Heart left ventricle (tissue), 16 donors: ENCODE measurements around the gene XIRP2. TPM values are rescaled to one million over a fixed set of nuclear protein-coding genes. Genes with fewer than 3 reads are reported as not detected.
A peak's percentile ranks its signal among the peaks of the same experiment; 100 is the strongest.

ENCODE experiments used
- ATAC-seq, 4 donors: fragments of 200-7000 bp; cut with Tn5 transposase; one replicate each; pipeline ENCODE4 v1.9.1; 2020 to 2022; ENCODE audit warnings: moderate library complexity in 4 of 4, mild to moderate bottlenecking in 3 of 4, moderate number of reproducible peaks in 1 of 4
- DNase-seq, 5 donors: peaks; one replicate each; pipeline ENCODE4 v3.0.0-alpha.2; 2020
- H3K27ac ChIP-seq, 12 donors: fragments of 200-600 bp; sonication (generic) in 4 of 12; one replicate each; pipeline versions ENCODE4 v1.5.0 to v1.8.0; 2016 to 2022; ENCODE audit warnings: mild to moderate bottlenecking in 2 of 12
- H3K27me3 ChIP-seq, 9 donors: fragments of 200-600 bp; sonication (generic) in 2 of 9; one replicate each; pipeline versions ENCODE4 v1.5.1 to v1.8.0; 2016 to 2022; ENCODE audit warnings: mild to moderate bottlenecking in 3 of 9
- H3K36me3 ChIP-seq, 9 donors: fragments of 200-600 bp; sonication (generic) in 2 of 9; one replicate each; pipeline versions ENCODE4 v1.5.0 to v1.8.0; 2018 to 2022; ENCODE audit warnings: mild to moderate bottlenecking in 2 of 9
- H3K4me1 ChIP-seq, 12 donors: fragments of 200-600 bp; sonication (generic) in 4 of 12; one replicate each; pipeline versions ENCODE4 v1.5.0 to v1.8.0; 2016 to 2022; ENCODE audit warnings: mild to moderate bottlenecking in 3 of 12
- H3K4me3 ChIP-seq, 12 donors: fragments of 200-600 bp; sonication (generic) in 4 of 12; one replicate each; pipeline versions ENCODE4 v1.5.0 to v1.8.0; 2017 to 2022; ENCODE audit warnings: mild to moderate bottlenecking in 9 of 12, moderate library complexity in 4 of 12
- H3K9me3 ChIP-seq, 12 donors: fragments of 200-600 bp; sonication (generic) in 4 of 12; one replicate each; pipeline versions ENCODE4 v1.5.0 to v1.8.0; 2016 to 2022; ENCODE audit warnings: mild to moderate bottlenecking in 1 of 12
- POLR2A ChIP-seq, 2 donors: fragments of 450-650 bp; IDR thresholded peaks; one replicate each; pipeline ENCODE4 v1.6.1; 2017; ENCODE audit warnings: antibody characterized with exemption in 2 of 2, mild to moderate bottlenecking in 2 of 2, moderate library complexity in 2 of 2
- WGBS, 4 donors: extraction: QIAGEN DNeasy Blood & Tissue Kit in 2 of 4; methylation state at CpG; one replicate each; pipeline versions ENCODE4 v1.1.5 to v1.1.7; 2013 to 2018; 5-methylcytosine and 5-hydroxymethylcytosine counted together
- intact Hi-C, 10 donors: fragments of 100-400 bp; cut with DNase I; formaldehyde crosslinking; loops; one replicate each; pipeline versions ENCODE4 v1.11.1 to v1.14.2; 2022
- polyA plus RNA-seq, 2 donors: library from polyadenylated mRNA; stranded (reverse); fragments of 200-250 nt; gene quantifications; one replicate each; pipeline ENCODE4 v1.2.3, GENCODE V29; 2013
- total RNA-seq, 9 donors: library from RNA; depleted of rRNA in 2 of 9; stranded (reverse); fragments of >200 nt in 2 of 9; fragmentation: NEBNext Ultra II Directional in 3 of 9; extraction: Animal tissue kit (Norgen Biotek cat#: 25700) in 3 of 9; gene quantifications; one replicate each; pipeline versions ENCODE4 v1.1.0 to v1.2.4, GENCODE V29; 2016 to 2023
- TF ChIP-seq, protein P1 (sequence below), 12 donors: fragments of 200-600 bp; sonication (generic) in 4 of 12; IDR thresholded peaks; one replicate each; pipeline versions ENCODE4 v1.5.0 to v1.8.0; 2018 to 2022; ENCODE audit warnings: antibody characterized with exemption in 12 of 12, mild to moderate bottlenecking in 5 of 12
- donor health status: ischemic (EF 13 %, LVEDD 7.1; RV severe dilation, severe dysfunction).
- donor health status: healthy with polysubstance abuse.
- donor health status: DM: no; HTN: yes; CAD: no.
- donor health status: DM: no; HTN: no; CAD: no.
- donor health status: ischemic (EF 25% LVEDD 6.9; RV normal size, moderate dysfunction).
- donor health status: ischemic (EF 25% LVEDD 5.7; RV mildly dilated, moderate dysfunction).
- donor health status: healthy.
- donor health status: DM: yes; HTN: yes; CAD: no.
- donor health status: ischemic (EF 35%, LVEDD 5.7; RV mildly dilated, moderate dysfunction).
- donor health status: nonischemic (EF 11% LVEDD 7.7; RV severe dilation, severe dysfunction).
- donor health status: DM: yes; HTN: yes; CAD: no.
- donor health status: PGD.
- donor health status: ischemic (EF 29% LVEDD 5.4; RV normal size, mild dysfunction).
- donor health status: nonischemic (EF 23%, LVEDD 6.1; RV moderate dilation, normal function).

Gene XIRP2
- total and polyA plus RNA-seq, 11 donors, result 227 to 2,395 (median 626) TPM

DNA sequence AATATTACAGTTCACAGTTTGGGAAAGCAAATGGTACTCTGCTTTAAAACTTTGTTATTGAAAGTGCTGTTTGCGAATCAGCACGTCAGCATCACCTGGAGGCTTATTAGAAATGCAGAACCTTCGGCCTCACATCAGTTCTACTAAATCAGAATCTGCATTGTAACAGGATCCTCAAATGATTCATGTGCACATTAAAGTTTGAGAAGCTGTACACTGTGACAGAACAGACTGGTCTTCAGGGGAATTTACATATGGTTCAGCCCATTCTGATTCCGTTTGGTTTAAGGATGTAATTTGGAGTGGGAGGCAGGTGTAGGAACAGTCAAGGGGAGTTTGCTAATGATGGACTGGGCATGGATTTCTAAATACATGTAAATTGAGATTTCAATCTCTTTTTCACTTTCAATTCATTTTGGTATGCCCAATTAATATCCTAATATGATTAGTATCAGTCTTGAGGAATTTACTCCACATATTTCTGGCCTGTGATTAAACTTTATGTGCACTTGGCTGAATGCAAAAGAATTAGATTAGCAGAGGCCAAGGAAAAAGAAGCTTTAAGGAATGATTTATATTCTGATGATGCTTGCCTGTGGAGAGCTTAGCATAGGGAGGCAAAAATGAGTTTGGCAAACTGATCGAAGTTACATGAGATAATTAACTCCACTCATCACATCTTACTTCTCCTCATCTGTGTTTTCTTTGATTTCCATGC lies 248.8 kb downstream of the XIRP2 start:
- no peaks in the 10 kb centered on the region for H3K9me3 ChIP-seq

DNA sequence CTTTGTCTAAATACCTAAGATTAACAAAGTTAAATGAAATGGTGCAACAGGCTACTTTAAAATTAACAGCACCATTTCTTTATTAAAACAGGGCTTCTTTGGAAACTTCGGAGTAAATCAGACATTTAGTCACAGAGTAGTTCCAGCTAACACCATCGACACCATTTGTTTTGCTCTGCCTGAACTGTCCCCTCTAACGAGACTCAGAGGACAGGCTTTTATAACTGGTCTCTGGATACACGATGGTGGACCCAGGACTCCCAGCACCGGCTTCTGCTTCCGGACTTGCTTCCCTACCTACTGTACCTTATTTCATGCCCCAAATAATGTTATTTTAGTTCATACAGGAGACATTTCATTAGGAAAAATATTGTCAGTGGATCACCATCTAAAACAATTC lies 252.1 kb downstream of the XIRP2 start:
- intact Hi-C loops, result loop anchor here in 5 of 10 donors (5.0 kb wide), 1 partner anchor 47 kb away; no protein-coding TSS in a partner anchor
- Histone ChIP-seq H3K36me3 (no peaks in the 10 kb centered on the region), H3K4me3 (peak overlapping the region in 2 of 12 donors; percentile 8 to 11), H3K27ac (peak overlapping the region in 10 of 12 donors; percentile 29 to 80 (median 70)), H3K4me1 (peaks cover 0 to 18% (median 3%) of the 10 kb centered on the region in 12 donors), H3K9me3 (no peaks in the 10 kb centered on the region), H3K27me3 (no peaks in the 10 kb centered on the region)
- TF ChIP-seq, protein P1, sequence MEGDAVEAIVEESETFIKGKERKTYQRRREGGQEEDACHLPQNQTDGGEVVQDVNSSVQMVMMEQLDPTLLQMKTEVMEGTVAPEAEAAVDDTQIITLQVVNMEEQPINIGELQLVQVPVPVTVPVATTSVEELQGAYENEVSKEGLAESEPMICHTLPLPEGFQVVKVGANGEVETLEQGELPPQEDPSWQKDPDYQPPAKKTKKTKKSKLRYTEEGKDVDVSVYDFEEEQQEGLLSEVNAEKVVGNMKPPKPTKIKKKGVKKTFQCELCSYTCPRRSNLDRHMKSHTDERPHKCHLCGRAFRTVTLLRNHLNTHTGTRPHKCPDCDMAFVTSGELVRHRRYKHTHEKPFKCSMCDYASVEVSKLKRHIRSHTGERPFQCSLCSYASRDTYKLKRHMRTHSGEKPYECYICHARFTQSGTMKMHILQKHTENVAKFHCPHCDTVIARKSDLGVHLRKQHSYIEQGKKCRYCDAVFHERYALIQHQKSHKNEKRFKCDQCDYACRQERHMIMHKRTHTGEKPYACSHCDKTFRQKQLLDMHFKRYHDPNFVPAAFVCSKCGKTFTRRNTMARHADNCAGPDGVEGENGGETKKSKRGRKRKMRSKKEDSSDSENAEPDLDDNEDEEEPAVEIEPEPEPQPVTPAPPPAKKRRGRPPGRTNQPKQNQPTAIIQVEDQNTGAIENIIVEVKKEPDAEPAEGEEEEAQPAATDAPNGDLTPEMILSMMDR (IDR thresholded peaks at IDR 0.05), result no peak
- no peak for TF ChIP-seq POLR2A (IDR thresholded peaks at IDR 0.05)
- ATAC-seq (peak in 3 of 4 donors; percentile 30 to 58 (median 56)), DNase-seq (no peak)
- 62 to 70% (median 63%) methylated on average over 6 of the region's 6 CpGs for WGBS, 4 donors

More for the DNA sequence above, 248.8 kb downstream of the XIRP2 start:
- Histone ChIP-seq H3K36me3 (no peaks in the 10 kb centered on the region), H3K4me3 (no peak overlapping the region), H3K27ac (no peak overlapping the region), H3K27me3 (no peaks in the 10 kb centered on the region), H3K4me1 (peaks cover 0 to 19% (median 3%) of the 10 kb centered on the region in 12 donors)
- DNase-seq (no peak), ATAC-seq (no peak)
- intact Hi-C loops, result loop anchor here in 1 of 10 donors (5.0 kb wide), 1 partner anchor 70 kb away; no protein-coding TSS in a partner anchor
- WGBS, 4 donors, result 69 to 78% (median 72%) methylated on average over 5 of the region's 5 CpGs
- no peak for TF ChIP-seq POLR2A (IDR thresholded peaks at IDR 0.05)
- TF ChIP-seq, protein P1 (IDR thresholded peaks at IDR 0.05), result no peak

DNA sequence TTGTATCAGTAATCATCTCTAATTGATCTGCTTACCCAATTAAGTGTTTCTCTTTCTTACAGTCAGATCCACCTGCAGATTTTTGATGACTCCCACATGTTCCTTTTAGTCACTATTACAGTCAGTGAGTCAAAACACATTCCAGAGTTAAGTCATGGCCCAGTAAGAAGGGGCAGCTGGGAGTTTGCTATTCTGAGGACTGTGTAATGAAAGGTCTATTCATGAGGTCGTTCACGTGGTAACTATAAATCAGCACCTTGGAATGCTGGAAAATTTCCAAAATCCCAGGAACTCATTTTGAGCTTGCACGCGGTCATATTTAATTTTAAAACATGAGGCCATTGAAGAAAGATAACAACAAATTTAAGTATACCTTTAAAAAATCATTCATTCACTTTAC lies 252.5 kb downstream of the XIRP2 start:
- no peak for TF ChIP-seq POLR2A (IDR thresholded peaks at IDR 0.05)
- TF ChIP-seq, protein P1 (IDR thresholded peaks at IDR 0.05), result no peak
- Histone ChIP-seq H3K36me3 (no peaks in the 10 kb centered on the region), H3K27me3 (no peaks in the 10 kb centered on the region), H3K9me3 (no peaks in the 10 kb centered on the region), H3K4me3 (peak overlapping the region in 2 of 12 donors; percentile 8 to 11), H3K27ac (peak overlapping the region in 9 of 12 donors; percentile 34 to 80 (median 70)), H3K4me1 (peaks cover 0 to 18% (median 3%) of the 10 kb centered on the region in 12 donors)
- ATAC-seq, result peak; percentile 97 to 99 (median 98)
- 2 to 14% (median 9%) methylated on average over 4 of the region's 4 CpGs for WGBS, 4 donors
- peak in 3 of 5 donors; percentile 26 to 40 (median 38) for DNase-seq
- intact Hi-C loops, result loop anchor here in 5 of 10 donors (5.0 kb wide), 1 partner anchor 47 kb away; no protein-coding TSS in a partner anchor

DNA sequence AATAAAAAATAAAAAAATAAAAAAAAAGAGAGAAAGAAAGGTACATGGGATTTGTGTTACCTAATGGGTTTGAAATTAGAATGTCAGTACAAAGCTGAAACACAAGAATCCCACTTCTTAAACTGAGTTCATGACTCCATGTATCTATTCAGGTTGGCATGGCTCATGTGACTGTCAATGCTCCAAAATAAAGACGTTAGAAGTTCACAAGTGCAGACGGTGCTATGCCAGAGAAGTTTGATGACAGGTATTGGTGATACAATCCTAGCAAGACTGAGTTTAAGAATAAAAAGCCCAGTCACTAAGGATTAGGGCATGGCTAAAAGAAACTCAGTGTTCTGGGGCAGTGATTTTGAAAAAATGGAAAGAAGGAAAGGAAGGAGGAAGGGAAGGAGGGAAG lies 254.3 kb downstream of the XIRP2 start:
- intact Hi-C loops, result loop anchor here in 5 of 10 donors (5.0 kb wide), 1 partner anchor 45 kb away; no protein-coding TSS in a partner anchor
- Histone ChIP-seq H3K4me1 (peaks cover 0 to 18% (median 3%) of the 10 kb centered on the region in 12 donors), H3K9me3 (no peaks in the 10 kb centered on the region), H3K36me3 (no peaks in the 10 kb centered on the region), H3K27ac (peak overlapping the region in 8 of 12 donors; percentile 5 to 80 (median 62)), H3K4me3 (no peak overlapping the region), H3K27me3 (no peaks in the 10 kb centered on the region)
- 29 to 44% (median 36%) methylated on average over 2 of the region's 2 CpGs for WGBS, 4 donors
- TF ChIP-seq, protein P1 (IDR thresholded peaks at IDR 0.05), result no peak
- no peak for TF ChIP-seq POLR2A (IDR thresholded peaks at IDR 0.05)
- ATAC-seq (no peak), DNase-seq (no peak)
